ENCODE data around the gene ETHE1. TPM values are rescaled to one million over a fixed set of nuclear protein-coding genes. Genes with fewer than 3 reads are reported as not detected.
A peak's percentile ranks its signal among the peaks of the same experiment; 100 is the strongest.

Gene ETHE1
- polyA plus RNA-seq, 2 of the 4 experiments (the other 2 are of a cell fraction): 37.3 to 58.9 TPM

GRCh38 chr19:43463381-43464133, 63.4 kb downstream of the ETHE1 start:
- no peak for FAIRE-seq
- CTCF ChIA-PET: interaction anchor here (0.6 to 14.0 kb wide), 11 partner anchors 10 to 303 kb away, joined by 3 to 176 read pairs (median 4); no protein-coding TSS in a partner anchor
- peaks cover 15% of the 10 kb centered on the region for H3K4me1 ChIP-seq

GRCh38 chr19:43462785-43463380, 64.1 kb downstream of the ETHE1 start:
- 29% methylated on average over 26 of the region's 33 CpGs for WGBS (ENCODE audit: missing lambda C conversion rate)
- POLR2A ChIA-PET: interaction anchor here (0.8 to 2.0 kb wide), 9 partner anchors 8 to 70 kb away, joined by 3 to 17 read pairs (median 5); partner anchors contain the start of genes PHLDB3 and ZNF575

More at GRCh38 chr19:43463381-43464133, 63.4 kb downstream of the ETHE1 start:
- peak overlapping the region; percentile 82 for H3K4me2 ChIP-seq
- peak overlapping the region; percentile 62 for H3K4me3 ChIP-seq
- POLR2A ChIA-PET: interaction anchor here (0.6 to 2.0 kb wide), 11 partner anchors 9 to 717 kb away, joined by 3 to 17 read pairs (median 4); partner anchors contain the start of genes PHLDB3 and ZNF575
- peak; percentile 84 to 91 for ATAC-seq
- H3K27ac ChIP-seq: peak overlapping the region; percentile 52 to 79; a peak in 5 of 6 replicates
- TF ChIP-seq PHF8 (IDR thresholded peaks at IDR 0.05; ENCODE audit: borderline replicate concordance, low read depth) (peak; percentile 45; the same call in 1 of the 2 replicates), MYC (IDR thresholded peaks at IDR 0.05; ENCODE audit: borderline replicate concordance, low read length) (0 out of 2 replicates have a peak, but pooled peaks have one; percentile 9), POLR2AphosphoS2 (conservative IDR thresholded peaks at IDR 0.05; ENCODE audit: low read length) (no peak)
- H3K9me3 ChIP-seq: no peaks in the 10 kb centered on the region
- DNase-seq (ENCODE audit: low read depth in 1 of 2, low spot score in 1 of 2): peak; percentile 97 to 98
- 2% methylated on average over 30 of the region's 57 CpGs for WGBS (ENCODE audit: missing lambda C conversion rate)

More at GRCh38 chr19:43462785-43463380, 64.1 kb downstream of the ETHE1 start:
- Histone ChIP-seq H3K4me2 (peak overlapping the region; percentile 82), H3K27ac (peak overlapping the region in 1 of 2 experiments; percentile 79; a peak in 2 of 6 replicates), H3K4me1 (peaks cover 12% of the 10 kb centered on the region), H3K4me3 (peak overlapping the region; percentile 62), H3K9me3 (no peaks in the 10 kb centered on the region)
- DNase-seq (ENCODE audit: low read depth in 1 of 2, low spot score in 1 of 2): no peak
- TF ChIP-seq FOSL2 (IDR thresholded peaks at IDR 0.05) (no peak), FOSL2 (CRISPR knock-in tag; IDR thresholded peaks at IDR 0.05) (no peak), NR3C1 (IDR thresholded peaks at IDR 0.05) (no peak), RNF2 (IDR thresholded peaks at IDR 0.05; ENCODE audit: borderline replicate concordance, low read depth) (peak; percentile 62; the same call in 1 of the 2 replicates), SREBF2 (IDR thresholded peaks at IDR 0.05) (no peak), ATOH8 (CRISPR knock-in tag; IDR thresholded peaks at IDR 0.05; ENCODE audit: low read depth) (no peak), REST (IDR thresholded peaks at IDR 0.05) (no peak), ELK1 (IDR thresholded peaks at IDR 0.05; ENCODE audit: low read depth, low read length) (no peak), BCL3 (IDR thresholded peaks at IDR 0.05) (no peak), NFE2L2 (conservative IDR thresholded peaks at IDR 0.05; ENCODE audit: low read length) (no peak), EHF (CRISPR knock-in tag; IDR thresholded peaks at IDR 0.05) (no peak), E2F6 (IDR thresholded peaks at IDR 0.05; ENCODE audit: borderline replicate concordance, low read depth) (peak; percentile 84), ZSCAN20 (CRISPR knock-in tag; IDR thresholded peaks at IDR 0.05) (no peak), GATA3 (IDR thresholded peaks at IDR 0.05; ENCODE audit: borderline replicate concordance) (no peak), ZFP36 (IDR thresholded peaks at IDR 0.05; ENCODE audit: borderline replicate concordance, partially characterized antibody) (no peak), ESRRA (IDR thresholded peaks at IDR 0.05; ENCODE audit: borderline replicate concordance, low read length) (no peak), MAX (IDR thresholded peaks at IDR 0.05) (peak; percentile 88), MYC (IDR thresholded peaks at IDR 0.05; ENCODE audit: borderline replicate concordance, low read length) (no peak), SMC3 (IDR thresholded peaks at IDR 0.05) (no peak), POLR2A (IDR thresholded peaks at IDR 0.05; ENCODE audit: low read length) (no peak), TFCP2L1 (CRISPR knock-in tag; IDR thresholded peaks at IDR 0.05) (no peak)
- FAIRE-seq: no peak
- CTCF ChIA-PET: interaction anchor here (0.6 to 14.0 kb wide), 7 partner anchors 11 to 189 kb away, joined by 3 to 176 read pairs (median 4); no protein-coding TSS in a partner anchor
- peak in 1 of 2 experiments; percentile 37; a peak in 2 of 6 replicates for ATAC-seq
